Stimulated activated CD8-positive, alpha-beta memory T cell treated with anti-CD3 and anti-CD28 coated beads, Interleukin-4, amount 100 ng/mL, for 48 hours (primary cell): ENCODE results near the gene AEBP1.

Experiments used
- DNase-seq: peaks from one replicate; pipeline ENCODE4 v3.0.0-alpha.2; 2020

Gene AEBP1

GRCh38 chr7:44087911-44088838 is 16.0 kb upstream of the AEBP1 start:
- DNase-seq, result no peak

GRCh38 chr7:44093102-44093641 is 11.0 kb upstream of the AEBP1 start:
- DNase-seq, result no peak

- no peak for DNase-seq
Observed at GRCh38 chr7:44094365-44094764, 9.8 kb upstream of the AEBP1 start.

GRCh38 chr7:44094883-44095592 is 9.1 kb upstream of the AEBP1 start:
- no peak for DNase-seq

GRCh38 chr7:44095781-44096180 is 8.4 kb upstream of the AEBP1 start:
- DNase-seq, result no peak

- no peak for DNase-seq
Observed at GRCh38 chr7:44096326-44096881, 7.7 kb upstream of the AEBP1 start.

- peak; percentile 46 for DNase-seq
Observed at GRCh38 chr7:44097064-44097932, 6.8 kb upstream of the AEBP1 start.

GRCh38 chr7:44098092-44099068 is 5.8 kb upstream of the AEBP1 start:
- DNase-seq, result no peak

- DNase-seq, result no peak
Observed at GRCh38 chr7:44099669-44100068, 4.5 kb upstream of the AEBP1 start.

GRCh38 chr7:44100458-44101302 is 3.5 kb upstream of the AEBP1 start:
- no peak for DNase-seq

GRCh38 chr7:44101303-44101965 is 2.7 kb upstream of the AEBP1 start:
- no peak for DNase-seq

- DNase-seq, result no peak
Observed at GRCh38 chr7:44101966-44102845, 1.9 kb upstream of the AEBP1 start.

GRCh38 chr7:44102846-44103565 is 1.1 kb upstream of the AEBP1 start:
- no peak for DNase-seq

- no peak for DNase-seq
Observed at GRCh38 chr7:44103566-44103922, 601 bp upstream of the AEBP1 start.

GRCh38 chr7:44104860-44105771 is 971 bp downstream of the AEBP1 start:
- DNase-seq, result no peak

- DNase-seq, result no peak
Observed at GRCh38 chr7:44105832-44106231, 1.7 kb downstream of the AEBP1 start.
